ENCODE measurements around the gene SORCS1. TPM values are rescaled to one million over a fixed set of nuclear protein-coding genes. Genes with fewer than 3 reads are reported as not detected.

SORCS1 gene
- total RNA-seq, 1 donor from 2014 or later = 1.9 TPM

DNA sequence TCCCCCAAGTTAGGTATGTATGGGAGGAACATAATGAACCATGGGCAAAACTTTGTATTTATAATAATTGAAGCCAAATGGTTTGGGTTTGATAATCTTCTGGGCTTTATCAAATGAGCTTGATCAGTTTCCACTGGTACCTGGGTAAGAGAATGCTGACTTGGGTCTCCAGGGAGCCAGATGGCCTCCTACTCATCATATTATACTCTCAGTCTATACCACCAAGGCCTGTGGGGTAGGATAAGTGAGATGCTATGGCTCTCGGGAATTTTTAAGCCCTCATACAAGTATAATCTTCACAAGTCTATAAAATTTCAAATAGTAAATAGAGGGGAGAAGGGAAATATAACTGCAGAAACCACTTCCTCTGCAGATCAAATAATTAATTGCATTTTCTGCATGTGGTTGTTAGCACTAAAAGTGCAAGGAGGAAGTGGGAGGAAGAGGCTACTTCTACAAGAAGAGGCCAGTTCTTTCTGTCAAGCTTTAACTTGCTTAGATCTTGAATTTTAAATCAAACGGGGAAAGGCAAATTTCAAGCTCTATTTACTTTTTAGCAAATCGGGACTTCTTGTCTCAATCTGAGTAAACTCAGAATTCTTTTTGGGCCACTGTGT is 349.0 kb downstream of the SORCS1 start:
- DNase-seq = no peak

DNA sequence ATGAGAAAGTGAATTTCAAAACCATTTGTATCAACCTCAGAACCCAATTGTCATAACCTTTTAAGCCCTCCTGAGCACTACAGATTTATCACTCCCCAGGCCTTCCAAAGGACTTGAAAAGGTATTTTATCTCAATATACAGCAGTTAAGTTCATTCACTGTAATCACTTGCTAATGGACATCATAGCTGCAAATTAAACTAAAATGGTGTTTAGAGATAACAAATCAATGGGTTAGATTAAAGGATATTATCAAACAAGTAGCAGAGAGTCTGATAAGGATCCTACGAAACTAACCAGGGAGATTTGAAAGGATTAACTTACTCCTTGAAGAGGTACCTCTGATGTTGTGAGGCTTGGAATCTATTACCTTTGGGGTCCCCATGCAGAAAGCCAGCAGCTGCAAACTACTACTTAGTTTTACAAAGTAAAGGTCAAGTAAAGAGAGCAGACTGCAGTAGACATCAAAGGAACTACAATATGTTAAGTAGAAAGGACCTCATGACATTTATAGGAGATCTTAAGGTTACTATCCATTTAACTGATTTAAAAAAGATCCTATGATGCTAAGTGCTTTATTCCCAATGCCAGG is 359.4 kb downstream of the SORCS1 start:
- no peak for DNase-seq

DNA sequence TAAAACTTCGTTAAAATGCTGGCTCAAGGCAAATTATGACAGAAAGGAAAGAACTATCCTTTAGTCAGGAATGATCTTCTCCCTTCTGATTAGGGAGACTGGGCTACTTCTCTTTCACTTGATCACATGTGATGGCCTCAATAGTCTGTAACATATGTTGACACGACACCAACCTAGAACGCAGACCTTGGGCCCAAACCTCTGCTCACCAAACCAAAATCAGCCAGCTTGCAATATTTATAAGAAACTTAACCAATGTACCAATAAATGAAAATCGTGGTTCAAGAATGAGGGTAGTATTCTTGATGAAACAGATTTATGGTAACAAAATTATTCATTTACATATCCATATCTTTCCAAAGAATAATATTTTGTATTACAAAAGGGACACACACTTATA is 361.6 kb downstream of the SORCS1 start:
- no peak for DNase-seq

DNA sequence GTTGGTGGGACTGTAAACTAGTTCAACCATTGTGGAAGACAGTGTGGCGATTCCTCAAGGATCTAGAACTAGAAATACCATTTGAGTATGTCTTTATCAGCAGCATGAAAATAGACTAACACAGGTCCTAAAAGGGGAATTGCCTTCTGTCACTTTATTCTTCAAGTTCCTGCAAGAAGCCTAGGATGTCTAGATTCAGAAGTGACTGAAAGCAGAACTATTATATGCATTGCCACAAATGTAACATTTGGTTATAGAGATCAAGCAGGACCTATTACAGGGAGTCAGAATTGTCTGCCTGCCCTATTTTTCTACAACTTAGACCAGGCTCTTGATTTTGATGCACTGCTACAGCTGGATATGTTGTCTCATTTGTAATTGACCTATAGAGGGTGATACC is 364.7 kb downstream of the SORCS1 start:
- no peak for DNase-seq

- DNase-seq = no peak
Measured at GRCh38 chr10:106795619-106796018, 368.9 kb downstream of the SORCS1 start.

DNA sequence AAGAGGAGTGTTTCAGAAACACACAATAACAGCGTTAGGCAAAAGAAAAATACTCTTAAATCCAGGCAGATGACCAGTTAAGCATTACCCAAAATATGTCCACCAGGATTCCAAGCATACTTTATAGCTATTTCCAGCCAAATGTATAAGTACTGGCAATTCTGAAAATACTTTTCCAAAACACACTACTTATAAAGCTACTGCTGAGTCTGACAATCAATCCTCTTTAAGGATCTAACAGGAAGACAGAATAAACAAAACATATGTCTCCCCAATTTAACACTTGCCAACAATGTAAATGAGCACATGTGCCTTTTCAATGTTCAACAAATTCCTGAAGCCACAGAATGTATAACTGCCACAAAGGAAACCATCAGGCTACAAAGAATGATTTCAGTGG is 370.9 kb downstream of the SORCS1 start:
- DNase-seq = peak; percentile 70

- DNase-seq = no peak
Measured at GRCh38 chr10:106789623-106790022, 374.9 kb downstream of the SORCS1 start.

DNA sequence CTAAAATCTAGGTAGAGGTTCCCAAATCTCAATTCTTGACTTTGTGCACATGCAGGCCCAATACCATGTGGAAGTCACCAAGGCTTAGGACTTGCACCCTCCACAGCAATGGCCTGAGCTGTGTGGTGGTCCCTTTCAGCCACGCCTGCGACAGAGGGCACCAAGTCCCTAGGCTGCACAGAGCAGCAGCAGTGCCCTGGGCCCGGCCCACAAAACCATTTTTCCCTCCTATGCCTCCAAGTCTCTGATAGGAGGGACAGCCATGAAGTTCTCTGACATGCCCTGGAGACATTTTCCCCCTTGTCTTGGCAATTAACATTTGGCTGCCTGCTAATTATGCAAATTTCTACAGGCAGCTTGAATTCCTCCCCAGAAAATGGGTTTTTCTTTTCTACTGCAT is 375.5 kb downstream of the SORCS1 start:
- no peak for DNase-seq

- no peak for DNase-seq
Measured at GRCh38 chr10:106785528-106785927, 379.0 kb downstream of the SORCS1 start.

DNA sequence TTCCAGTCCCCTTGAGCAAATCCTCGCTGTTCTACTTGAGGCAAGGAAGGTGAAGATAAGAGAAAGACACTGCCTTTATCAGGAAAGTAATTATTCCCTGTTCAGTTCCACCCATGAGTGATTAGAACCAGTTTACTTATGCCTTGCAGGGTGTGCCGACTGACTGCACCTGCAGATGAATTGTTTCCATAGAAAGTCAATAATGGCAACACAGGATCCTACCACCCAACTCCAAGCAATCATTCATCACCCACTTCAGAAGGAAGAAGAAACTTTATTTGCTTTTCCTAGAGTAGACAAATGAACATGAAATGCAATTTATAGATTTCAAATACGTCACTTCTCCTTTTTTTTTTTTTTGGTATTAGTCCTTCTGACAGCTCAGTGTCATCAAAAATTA is 383.9 kb downstream of the SORCS1 start:
- no peak for DNase-seq

GRCh38 chr10:106777841-106778240 is 386.7 kb downstream of the SORCS1 start:
- DNase-seq = no peak

- DNase-seq = no peak
Measured at GRCh38 chr10:106775127-106775526, 389.4 kb downstream of the SORCS1 start.

DNA sequence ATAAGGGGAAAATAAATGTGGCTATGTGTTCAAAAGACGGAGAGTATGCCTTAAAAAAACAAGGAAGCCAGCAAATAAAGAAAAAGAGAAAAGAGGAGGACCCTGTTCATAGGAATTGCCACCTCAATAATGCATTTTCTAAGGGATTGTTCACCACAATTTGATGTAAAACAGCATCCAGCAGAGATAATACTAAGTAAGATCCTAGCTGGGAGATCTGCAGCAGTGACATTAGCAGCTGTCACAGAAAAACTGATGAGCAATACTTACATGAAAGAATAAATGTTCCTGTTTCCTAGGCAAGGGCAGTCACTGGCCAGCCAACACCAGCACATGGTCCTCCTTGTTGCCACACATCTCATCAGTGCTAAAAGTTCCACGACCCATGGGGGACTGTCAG is 391.5 kb downstream of the SORCS1 start:
- DNase-seq = no peak

DNA sequence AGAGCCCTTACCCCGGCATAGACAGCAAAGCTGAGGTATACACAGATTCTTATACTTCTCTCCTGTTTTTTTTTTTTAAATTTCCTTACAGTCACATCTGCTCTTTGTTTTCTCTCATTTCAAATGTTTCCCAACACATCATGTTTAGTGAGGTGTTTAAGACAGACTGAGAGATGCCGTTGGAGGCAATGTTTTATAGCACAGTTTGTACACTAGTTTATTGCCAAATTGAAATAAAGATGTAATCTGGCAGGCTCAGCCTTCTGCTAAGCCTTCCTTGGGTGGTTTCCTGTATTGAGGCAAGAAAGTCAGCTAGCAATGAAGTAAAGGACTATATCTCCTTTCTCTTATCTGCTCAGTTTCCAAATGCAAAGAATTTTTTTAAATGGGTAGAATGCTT is 393.4 kb downstream of the SORCS1 start:
- no peak for DNase-seq

GRCh38 chr10:106768204-106768603 is 396.3 kb downstream of the SORCS1 start:
- DNase-seq = no peak

DNA sequence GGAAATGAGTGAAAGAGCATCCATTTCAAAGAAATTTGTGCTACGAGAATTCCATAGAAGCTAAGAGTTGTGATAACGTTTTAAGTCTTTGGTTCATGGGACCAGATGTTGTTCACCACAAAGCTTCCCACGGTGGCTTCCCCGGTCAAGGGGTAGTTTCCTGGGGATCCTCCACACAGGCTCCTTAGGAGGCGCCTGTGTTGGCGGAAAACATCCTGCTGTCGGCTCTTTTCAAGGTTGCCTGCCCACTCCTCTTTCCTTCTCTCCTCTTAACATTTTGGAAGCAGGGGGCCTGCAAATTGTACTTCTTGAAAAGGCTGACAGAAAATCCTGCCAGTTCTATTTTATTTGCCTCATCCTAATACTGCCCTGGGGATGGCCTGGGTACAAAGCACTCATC is 398.6 kb downstream of the SORCS1 start:
- no peak for DNase-seq

- no peak for DNase-seq
Measured at GRCh38 chr10:106765241-106765754, 399.2 kb downstream of the SORCS1 start.

DNA sequence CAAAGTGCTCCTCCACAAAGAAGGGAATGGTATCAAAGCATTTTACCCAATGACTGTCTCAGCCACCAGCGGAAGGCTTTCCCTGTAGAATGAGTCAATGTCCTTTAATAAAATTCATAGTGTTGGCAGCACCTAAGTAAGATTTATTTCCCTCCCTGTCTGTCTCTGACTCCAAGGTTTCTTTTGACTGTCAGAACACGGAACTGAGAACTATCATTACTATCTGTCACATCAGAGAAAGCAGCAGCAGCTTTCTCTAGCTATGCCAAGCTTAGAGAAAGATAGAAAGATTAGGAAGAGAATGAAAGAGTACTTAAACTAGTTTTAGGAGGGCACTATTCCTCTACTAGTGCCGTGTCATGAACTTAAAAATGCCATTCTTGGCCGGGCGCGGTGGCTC is 400.1 kb downstream of the SORCS1 start:
- no peak for DNase-seq

DNA sequence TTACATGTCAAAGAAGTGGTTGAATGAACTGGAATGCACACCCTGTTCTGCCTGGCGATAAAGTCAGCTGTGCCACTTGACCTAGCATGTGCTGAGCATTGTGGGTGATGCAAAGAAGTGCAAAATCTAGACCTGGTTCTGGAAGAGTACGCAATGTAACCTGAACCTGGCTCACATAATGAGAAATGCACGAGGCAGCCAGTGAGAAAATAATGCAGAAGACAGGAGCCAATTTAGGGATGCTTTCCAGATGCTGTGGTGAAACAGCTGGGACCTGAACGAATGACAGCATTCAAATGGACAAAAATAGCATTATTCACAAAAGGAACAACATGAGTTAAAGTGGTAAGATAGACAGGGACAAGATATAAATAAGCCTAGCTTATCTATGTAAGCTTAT is 402.6 kb downstream of the SORCS1 start:
- DNase-seq = peak; percentile 55

GRCh38 chr10:106757521-106757920 is 407.0 kb downstream of the SORCS1 start:
- DNase-seq = no peak

- no peak for DNase-seq
Measured at GRCh38 chr10:106751091-106751490, 413.4 kb downstream of the SORCS1 start.

DNA sequence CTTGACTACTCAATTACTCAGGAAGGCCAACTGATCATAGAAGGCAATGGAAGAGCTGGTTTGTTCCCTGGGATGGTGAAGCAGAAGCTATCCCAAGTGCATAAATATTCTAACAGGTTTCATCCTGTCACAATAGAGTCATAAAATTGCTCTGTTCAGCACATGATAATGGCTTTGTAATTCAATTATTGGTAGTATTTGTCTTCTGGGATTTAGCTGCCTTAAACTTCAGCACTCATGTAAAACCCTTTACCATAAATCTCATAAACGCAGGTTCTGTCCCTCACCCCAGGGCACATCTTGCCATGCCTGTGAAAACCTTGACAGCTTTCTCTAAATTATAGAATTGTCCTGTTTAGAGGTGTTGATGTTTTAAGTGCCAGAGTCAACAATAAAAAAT is 417.6 kb downstream of the SORCS1 start:
- DNase-seq = no peak

GRCh38 chr10:106741006-106741530 is 423.4 kb downstream of the SORCS1 start:
- no peak for DNase-seq

GRCh38 chr10:106740071-106740470 is 424.4 kb downstream of the SORCS1 start:
- DNase-seq = no peak

Data from skin of body (tissue), 2 donors.